ENCODE data around the gene GFOD1.

GRCh38 chr6:13420269-13420668 is 67.1 kb downstream of the GFOD1 start:
- TF ChIP-seq SIN3A (IDR thresholded peaks at IDR 0.05; ENCODE audit: borderline replicate concordance, insufficient read depth, low read depth, low read length): no peak
- TF ChIP-seq CTCF (IDR thresholded peaks at IDR 0.05): no peak
- TF ChIP-seq REST (IDR thresholded peaks at IDR 0.05; ENCODE audit: insufficient read depth in 1 of 2, low read depth in 2 of 2, low read length in 1 of 2): no peak
- no peak for TF ChIP-seq TCF7L2 (IDR thresholded peaks at IDR 0.05; ENCODE audit: low read depth, low read length)

All from Panc1 (cell line).